HG02885 (cell line): ENCODE results near the gene RHOBTB3.
"Not testable (repeated sequence)": the region's sequence is repeated elsewhere in the genome, so short reads cannot be mapped to it uniquely, and the experiment has no call there.

Experiments used
- ATAC-seq: cut with Tn5 transposase; IDR thresholded peaks from one replicate; pipeline ENCODE4 v1.9.1; 2021; ENCODE audit warnings: mild to moderate bottlenecking; ENCODE audit not compliant: unreplicated experiment, poor library complexity

Gene RHOBTB3

DNA sequence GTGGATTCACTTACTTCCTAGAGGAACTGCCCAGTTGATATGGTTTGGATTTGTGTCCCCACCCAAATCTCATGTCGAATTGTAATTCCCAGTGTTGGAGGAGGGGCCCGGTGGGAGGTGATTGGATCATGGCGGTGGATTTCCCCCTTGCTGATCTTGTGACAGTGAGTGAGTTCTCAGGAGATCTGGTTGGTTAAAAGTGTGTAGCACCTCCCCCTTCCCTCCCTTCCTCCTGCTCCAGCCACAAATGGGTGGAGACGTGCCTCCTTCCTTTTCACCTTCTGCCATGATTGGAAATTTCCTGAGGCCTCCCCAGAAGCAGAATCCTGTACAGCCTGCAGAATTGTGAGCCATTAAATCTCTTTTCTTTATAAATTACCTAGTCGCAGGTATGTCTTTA is 17.9 kb upstream of the RHOBTB3 start:
- ATAC-seq: not testable (repeated sequence)

GRCh38 chr5:95713960-95714710 is 17.0 kb upstream of the RHOBTB3 start:
- ATAC-seq: no peak

DNA sequence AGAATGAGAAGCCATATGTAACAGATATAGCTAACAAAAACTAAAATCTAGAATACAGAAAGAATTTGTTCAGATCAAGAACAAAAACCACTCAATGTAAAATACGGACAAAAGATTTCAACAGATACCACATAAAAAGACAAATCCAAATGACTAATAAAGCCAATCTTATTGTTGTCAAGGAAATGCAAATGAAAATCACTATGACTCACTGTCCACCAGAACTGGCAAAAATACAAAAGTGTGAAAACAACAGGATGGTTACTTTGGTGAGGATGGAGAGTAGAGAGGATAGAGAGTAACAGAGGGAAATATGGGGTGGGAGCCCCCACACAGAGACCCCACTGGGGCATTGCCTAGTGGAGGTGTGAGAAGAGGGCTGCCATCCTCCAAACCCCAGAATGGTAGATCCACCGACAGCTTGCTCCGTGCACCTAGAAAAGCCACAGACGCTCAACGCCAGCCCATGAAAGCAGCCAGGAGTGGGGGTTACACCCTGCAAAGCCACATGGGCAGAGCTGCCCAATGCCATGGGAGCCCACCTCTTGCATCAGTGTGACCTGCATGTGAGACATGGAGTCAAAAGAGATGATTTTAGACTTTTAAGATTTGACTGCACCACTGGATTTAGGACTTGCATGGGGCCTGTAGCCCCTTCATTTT is 15.2 kb upstream of the RHOBTB3 start:
- no peak for ATAC-seq

DNA sequence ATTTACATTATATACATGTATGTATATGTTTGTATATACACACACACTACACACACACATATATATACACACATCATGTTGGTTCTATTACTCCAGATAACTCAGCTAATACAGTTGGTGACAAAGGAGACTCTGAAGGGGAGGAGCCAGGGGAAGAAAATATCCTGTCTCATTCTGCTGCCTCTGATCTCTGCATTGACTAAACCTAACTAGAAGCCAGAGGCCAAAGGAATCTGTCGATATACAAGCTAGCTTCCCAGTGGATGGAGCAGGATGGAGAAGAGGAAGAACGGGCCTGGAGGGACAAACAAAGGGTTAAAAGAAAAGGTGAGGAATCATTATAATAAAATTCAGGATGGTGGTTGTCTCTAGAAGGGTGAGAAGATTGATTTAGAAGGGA is 13.7 kb upstream of the RHOBTB3 start:
- no peak for ATAC-seq

- ATAC-seq: peak; percentile 90
These were observed 12.9 kb upstream of the RHOBTB3 start for GRCh38 chr5:95718203-95718602.

GRCh38 chr5:95718738-95719137 is 12.4 kb upstream of the RHOBTB3 start:
- no peak for ATAC-seq

- no peak for ATAC-seq
These were observed 10.9 kb upstream of the RHOBTB3 start for GRCh38 chr5:95720094-95720786.

GRCh38 chr5:95721582-95722295 is 9.4 kb upstream of the RHOBTB3 start:
- no peak for ATAC-seq

- ATAC-seq: no peak
These were observed 7.3 kb upstream of the RHOBTB3 start for GRCh38 chr5:95723632-95724369.

GRCh38 chr5:95725071-95725820 is 5.9 kb upstream of the RHOBTB3 start:
- ATAC-seq: no peak

GRCh38 chr5:95725937-95726810 is 5.0 kb upstream of the RHOBTB3 start:
- ATAC-seq: peak; percentile 34

DNA sequence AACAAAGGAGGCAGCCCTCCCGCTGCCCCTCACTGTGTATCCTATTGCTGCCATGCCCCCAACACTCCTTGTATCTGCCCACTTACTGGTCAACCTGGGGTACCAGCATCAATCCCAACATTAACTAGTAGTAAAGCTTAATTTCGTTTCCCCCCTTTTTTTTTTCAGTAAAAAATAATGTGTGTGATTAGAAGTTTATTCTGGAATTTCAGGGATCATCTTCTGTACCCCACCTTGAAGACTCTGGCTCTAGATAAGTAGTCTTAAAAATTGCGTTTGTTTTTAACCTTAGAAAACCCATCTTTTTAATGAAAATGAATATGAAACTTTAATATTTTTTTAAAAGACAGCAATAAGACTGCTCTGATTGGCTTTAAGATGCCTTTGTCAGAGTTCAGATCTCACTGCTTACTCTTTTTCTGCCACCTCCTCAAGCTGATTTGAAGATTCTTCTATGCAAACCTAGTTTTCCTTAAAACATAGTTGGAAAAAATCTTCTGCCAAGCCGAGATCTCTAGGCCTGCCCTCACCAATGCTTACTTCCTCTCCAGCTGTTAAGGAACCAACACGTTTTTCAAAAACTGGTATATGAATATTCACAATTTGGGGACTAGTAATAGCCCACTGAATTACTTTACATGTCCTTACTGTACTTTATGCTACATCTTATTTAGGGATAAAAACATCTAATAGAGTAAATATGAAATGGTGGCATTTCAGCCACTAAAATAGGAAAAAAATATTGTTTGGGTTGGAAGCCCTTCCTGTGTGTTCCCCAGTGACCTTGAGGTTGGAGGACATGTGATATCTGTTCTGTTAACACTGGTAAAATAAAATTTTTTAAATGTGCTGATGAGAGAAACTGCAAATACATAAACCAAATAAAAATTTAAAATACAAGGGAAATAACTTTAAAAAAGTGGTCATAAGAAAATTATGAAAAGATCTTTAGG is 4.0 kb upstream of the RHOBTB3 start:
- ATAC-seq: no peak

- peak; percentile 51 for ATAC-seq
These were observed 3.4 kb upstream of the RHOBTB3 start for GRCh38 chr5:95727764-95728191.

GRCh38 chr5:95728494-95729114 is 2.5 kb upstream of the RHOBTB3 start:
- no peak for ATAC-seq

- no peak for ATAC-seq
These were observed 1.8 kb upstream of the RHOBTB3 start for GRCh38 chr5:95729115-95730010.
